GM18870 (cell line): ENCODE data around the gene ARL6IP4.
A peak's percentile ranks its signal among the peaks of the same experiment; 100 is the strongest.

Experiments
- ATAC-seq: cut with Tn5 transposase; IDR thresholded peaks from one replicate; pipeline ENCODE4 v1.9.1; 2021; ENCODE audit warnings: moderate library complexity; ENCODE audit not compliant: unreplicated experiment

Gene ARL6IP4

DNA sequence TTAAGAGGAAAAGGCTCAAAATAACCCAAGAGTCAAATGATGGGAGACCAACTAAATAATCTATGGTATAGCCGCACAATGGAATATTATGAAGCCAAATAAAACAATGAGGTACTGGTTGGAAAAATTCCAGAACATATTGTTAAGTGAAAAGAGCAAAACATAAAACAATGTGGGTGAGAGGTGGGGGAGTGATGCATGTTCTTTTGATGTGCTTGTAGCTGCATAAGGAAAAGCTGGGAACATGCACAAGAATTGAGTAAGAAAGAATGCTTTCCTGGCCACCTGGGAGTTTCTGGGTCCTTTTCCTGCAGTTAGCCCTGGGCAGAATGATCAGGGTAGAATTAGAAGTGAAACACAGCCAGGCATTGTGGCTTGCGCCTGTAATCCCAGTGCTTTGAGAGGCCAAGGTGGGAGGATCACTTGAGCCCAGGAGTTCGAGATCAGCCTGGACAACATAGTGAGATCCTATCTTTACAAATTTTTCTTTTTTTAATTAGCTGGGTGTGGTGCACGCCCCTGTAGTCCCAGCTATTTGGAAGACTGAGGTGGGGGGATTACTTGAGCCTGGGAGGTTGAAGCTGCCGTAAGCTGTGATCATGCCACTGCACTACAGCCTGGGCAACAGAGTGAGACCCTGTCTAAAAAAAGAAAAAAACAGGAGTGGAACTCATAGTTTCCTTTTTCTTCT, 22.1 kb upstream of the ARL6IP4 start:
- no peak for ATAC-seq

GRCh38 chr12:122959566-122960192, 20.8 kb upstream of the ARL6IP4 start:
- ATAC-seq: no peak

DNA sequence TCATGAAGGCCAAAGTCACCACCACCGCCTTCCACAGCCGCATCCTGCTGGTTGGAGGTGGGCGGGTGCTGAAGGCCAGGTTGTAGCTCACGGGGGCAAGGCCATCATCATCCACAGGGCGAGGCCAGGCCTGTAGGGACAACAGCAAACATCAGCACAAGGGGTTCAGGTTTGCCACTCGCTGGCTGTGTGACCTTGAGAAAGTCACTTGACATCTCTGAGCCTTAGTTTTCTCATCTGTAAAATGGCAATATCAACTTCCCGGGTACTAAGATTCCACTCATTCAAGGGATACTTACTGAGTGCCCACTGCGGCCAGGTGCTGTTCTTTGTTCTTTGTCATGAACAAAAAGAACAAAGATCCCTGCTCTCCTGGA, 20.3 kb upstream of the ARL6IP4 start:
- ATAC-seq: no peak

- no peak for ATAC-seq
Observed at GRCh38 chr12:122961531-122962329, 18.8 kb upstream of the ARL6IP4 start.

DNA sequence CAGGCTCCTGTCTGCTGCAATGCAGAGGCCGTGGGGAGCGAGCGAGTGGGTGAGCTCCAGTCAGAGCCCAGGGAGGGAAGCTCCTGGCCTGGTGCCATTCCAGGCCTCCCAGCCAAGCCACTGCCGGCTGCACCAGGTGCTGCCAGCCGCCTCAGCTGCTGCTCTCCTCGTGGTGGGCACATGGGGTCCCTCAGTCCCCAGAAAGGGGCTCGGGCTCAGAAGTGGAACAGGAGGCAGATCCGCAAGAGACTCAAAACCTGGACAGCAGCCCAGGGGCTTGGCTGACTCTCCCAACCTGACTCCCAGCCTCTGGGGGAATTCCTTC, 16.6 kb upstream of the ARL6IP4 start:
- ATAC-seq: no peak

GRCh38 chr12:122964439-122965257, 15.8 kb upstream of the ARL6IP4 start:
- no peak for ATAC-seq

DNA sequence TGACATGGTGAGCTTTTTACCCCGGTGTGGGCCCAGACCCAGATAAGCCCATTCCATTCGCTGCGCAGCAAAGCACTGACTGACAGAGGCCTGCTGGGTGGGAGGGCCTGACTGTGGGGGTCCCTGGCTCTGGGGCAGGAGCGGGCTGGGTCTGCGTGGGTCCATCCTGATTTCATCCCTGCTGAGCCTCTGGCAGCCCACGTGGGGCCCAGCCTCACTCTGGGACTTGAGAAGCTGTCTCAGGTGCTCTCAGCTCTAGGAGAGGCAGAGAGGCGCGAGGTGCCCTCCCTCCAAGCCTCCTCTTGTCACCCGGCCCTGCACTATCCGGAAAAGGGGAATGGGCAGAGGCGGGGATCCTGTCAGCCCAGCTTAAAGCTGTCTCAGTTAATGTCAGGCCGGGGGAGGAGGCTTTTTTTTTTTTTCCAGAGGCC, 15.1 kb upstream of the ARL6IP4 start:
- ATAC-seq: no peak

DNA sequence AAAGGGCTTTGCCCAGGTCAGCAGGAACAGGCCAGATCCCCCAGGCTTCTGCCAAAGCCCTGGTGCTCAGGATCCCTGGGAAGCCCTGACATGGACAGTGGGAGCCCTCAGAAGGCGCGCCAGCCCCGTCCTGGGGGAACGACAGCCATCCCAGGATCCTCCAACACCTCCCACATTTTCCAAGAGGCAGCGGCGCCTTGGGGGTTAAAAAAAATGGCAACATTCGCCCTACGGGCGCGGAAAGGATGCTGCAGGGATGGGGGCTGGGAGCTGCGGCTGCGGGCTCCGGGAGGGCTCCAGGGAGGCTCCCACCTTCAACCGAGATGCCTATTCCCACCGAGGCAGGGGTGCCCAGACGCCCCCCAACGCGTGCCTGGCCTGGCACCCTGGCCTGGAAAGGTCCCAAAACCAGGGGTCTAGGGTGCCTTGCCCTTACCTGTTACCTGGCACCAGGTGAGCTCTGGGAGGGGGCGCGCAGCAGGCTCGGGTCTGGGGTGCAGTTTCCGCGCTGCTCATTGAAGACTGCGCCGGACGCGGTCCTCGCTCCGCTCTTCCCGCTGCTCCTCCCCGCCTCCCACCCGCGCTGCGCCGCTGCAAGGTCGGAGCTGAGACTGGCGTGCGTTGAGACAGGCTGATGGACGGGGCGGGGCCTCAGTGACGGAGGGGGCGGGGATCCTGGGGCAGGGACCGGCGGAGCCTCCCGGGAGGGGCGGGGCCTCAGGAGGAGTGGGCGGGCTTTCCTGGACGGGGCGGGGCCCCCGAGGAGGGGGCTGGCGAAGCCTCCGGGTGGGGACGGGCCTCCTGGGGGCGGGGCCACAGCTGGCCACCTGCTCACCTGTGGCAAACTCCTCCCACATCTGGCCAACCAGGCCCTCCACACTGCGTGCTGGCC, 14.4 kb upstream of the ARL6IP4 start, which contains the start of gene ABCB9:
Gene ABCB9 (minus strand): TSS at position 613 of the 892 bp plus-strand sequence. CDS start 6,228 bp downstream, outside the sequence.
- ATAC-seq: no peak

DNA sequence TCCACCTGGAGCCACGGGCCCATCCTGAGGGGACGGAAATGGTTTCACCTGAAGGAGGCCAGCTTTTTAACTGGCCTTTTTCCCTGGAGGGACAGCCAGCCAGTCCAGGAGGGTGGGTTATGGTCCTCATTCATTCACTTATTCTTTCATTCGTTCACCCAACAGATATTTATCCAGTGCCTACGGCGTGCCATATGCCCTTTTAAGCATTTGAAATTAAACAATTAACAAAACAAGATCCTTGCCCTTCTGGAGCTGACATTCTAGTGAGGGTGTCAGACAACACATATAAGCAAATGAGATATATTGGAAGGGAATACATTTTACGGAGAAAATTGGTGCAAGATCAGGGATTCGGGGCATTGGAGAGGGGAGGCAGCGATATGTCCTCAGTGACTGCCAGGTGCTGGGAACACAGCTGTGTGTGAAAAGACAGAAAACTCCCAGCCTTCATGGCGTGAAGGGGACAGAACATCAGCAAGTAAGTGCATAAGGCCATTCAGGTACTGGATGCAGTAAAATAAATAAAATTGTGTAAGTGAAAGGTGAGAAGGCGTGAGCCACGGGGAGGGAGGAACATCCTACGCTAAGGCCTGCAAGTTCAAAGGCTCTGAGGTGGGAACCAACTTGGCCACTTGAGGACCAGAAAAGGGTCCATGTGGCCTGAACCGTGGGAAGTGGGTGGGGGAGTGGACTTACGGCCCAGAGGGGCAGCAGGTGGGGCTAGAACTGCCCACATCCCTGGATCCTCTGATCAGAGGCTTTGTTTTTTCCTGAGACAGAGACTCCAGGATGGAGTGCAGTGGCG, 13.5 kb upstream of the ARL6IP4 start:
- ATAC-seq: no peak

- ATAC-seq: no peak
Observed at GRCh38 chr12:122968104-122968503, 12.4 kb upstream of the ARL6IP4 start.

DNA sequence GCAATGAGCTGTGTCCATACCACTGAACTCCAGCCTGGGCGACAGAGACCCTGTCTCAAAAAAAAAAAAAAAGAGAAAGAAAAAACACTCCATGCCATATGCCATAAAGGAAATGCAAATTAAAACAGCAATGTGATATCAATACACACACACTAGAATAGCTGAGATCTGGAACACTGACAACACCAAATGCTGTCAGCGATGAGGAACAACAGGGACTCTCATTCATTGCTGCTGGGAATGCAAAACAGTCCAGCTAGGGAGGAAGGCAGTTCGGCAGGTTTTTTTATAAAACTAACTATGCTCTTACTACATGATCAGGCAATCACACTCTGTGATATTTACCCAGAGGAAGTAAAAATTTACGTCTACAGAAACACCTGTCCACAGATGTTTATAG, 10.8 kb upstream of the ARL6IP4 start:
- ATAC-seq: no peak

GRCh38 chr12:122974274-122974891, 6.1 kb upstream of the ARL6IP4 start:
- peak; percentile 65 for ATAC-seq

- ATAC-seq: peak; percentile 55
Observed at GRCh38 chr12:122974892-122975789, 5.3 kb upstream of the ARL6IP4 start, which contains the start of gene OGFOD2. Gene OGFOD2, plus strand, starts transcription at chr12:122975244. Its CDS starts 8 bp downstream, at chr12:122975252.

- ATAC-seq: no peak
Observed at GRCh38 chr12:122975790-122976647, 4.5 kb upstream of the ARL6IP4 start.

DNA sequence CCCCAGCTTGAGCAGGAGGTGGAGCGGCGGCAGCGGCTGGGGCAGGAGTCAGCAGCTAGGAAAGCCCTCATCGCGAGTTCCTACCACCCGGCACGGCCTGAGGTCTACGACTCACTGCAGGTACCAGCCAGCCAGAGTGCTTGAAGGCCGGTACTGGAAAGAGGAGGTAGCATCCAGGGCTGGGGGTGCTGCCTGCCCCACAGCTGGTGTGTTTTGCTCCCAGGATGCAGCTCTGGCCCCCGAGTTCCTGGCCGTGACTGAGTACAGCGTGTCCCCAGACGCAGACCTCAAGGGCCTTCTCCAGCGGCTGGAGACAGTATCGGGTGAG, 3.9 kb upstream of the ARL6IP4 start:
- no peak for ATAC-seq

DNA sequence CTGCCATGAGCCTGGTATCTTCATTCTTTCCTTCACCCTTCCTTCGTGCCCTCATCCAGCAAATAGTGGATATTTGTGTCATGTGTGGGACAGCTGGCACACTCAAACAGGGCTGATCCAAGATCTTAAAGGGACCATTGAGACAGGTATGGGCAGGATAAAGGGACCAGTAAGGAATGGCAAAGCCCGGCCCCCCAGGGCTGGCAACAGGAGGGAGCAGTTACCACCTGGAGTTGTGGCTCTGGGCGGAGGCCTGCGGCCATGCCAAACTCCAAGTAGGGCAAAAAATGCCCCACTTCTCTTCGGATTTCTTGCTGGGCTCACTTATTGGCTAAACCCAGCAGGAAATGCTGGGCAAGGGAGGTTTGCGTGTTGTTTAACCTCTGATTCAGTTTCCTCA, 3.3 kb upstream of the ARL6IP4 start:
- no peak for ATAC-seq
